Adipocyte (in vitro differentiated cells): ENCODE results near the gene ITGAD.

Source experiments
- DNase-seq: peaks from one replicate; pipeline ENCODE4 v3.0.0-alpha.2; 2015; ENCODE audit warnings: low read depth
- H3K27me3 ChIP-seq: replicated peaks from 2 replicates; pipeline ENCODE4 v1.7.0; 2013; ENCODE audit warnings: mild to moderate bottlenecking, low read length, moderate library complexity; ENCODE audit not compliant: control insufficient read depth, insufficient read depth
- H3K36me3 ChIP-seq: 2 replicates; pipeline ENCODE4 v1.7.0; 2013; ENCODE audit warnings: low read length, mild to moderate bottlenecking, moderate library complexity; ENCODE audit not compliant: control insufficient read depth, insufficient read depth, severe bottlenecking
- H3K4me1 ChIP-seq: 2 replicates; pipeline ENCODE4 v1.7.0; 2013; ENCODE audit warnings: mild to moderate bottlenecking, low read length, moderate library complexity; ENCODE audit not compliant: control insufficient read depth, insufficient read depth
- H3K4me3 ChIP-seq: 2 replicates; pipeline ENCODE4 v1.7.0; 2013; ENCODE audit warnings: mild to moderate bottlenecking, low read length, moderate library complexity
- H3K9ac ChIP-seq: 2 replicates; pipeline ENCODE4 v1.7.0; 2013; ENCODE audit warnings: mild to moderate bottlenecking, low read length, moderate library complexity
- H3K9me3 ChIP-seq: 2 replicates; pipeline ENCODE4 v1.7.0; 2013; ENCODE audit warnings: mild to moderate bottlenecking, low read length, moderate library complexity; ENCODE audit not compliant: control insufficient read depth

Gene ITGAD

DNA sequence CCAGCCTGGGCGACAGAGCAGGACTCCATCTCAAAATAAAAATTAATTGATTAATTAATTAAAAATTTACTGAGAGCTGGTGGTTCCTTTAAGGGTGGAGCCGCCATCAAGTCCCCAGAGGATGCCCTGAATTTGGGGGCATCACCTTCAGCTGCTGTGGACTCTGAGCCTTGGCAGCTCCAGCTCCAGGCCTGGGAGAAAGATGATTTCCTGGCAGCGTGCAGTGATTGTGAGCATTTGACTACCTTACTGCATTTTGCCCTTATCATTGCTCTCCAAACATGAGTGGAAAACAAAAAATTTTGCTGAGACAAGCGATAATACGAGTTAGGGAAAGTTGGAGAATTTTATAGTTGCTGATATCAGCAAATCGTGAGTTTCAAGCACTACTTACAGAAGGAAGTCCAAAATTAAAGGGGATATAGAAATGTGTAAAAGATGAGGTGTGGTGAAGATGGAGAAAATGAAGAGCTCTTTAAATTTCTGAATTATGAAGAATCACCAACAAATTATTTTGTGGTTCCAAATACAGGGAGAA lies 2.6 kb upstream of the ITGAD start:
- no peak overlapping the region for H3K9ac ChIP-seq

DNA sequence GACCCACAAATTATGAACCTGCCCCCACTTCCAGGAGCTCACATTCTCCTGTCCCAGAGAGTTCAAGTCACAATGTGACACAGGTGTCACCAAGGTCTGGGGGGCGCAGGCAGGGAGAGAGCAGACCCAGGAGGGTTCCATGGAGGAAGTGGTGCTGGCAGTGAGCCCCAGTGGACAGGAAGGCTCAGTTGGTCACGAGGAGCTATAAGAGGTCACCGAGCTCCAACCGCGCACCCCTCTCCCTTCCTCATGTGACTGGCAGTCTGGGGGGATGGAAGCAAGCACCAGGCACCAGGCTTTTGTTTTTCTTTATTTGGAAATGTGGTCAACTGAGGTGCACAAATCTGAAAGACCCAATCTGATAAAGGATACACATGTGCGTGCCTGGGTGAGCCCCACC lies 2.5 kb downstream of the ITGAD start:
- Histone ChIP-seq H3K4me3 (no peak overlapping the region), H3K27me3 (peaks cover 7% of the 10 kb centered on the region), H3K9me3 (peaks cover 8% of the 10 kb centered on the region), H3K36me3 (no peaks in the 10 kb centered on the region), H3K9ac (no peak overlapping the region), H3K4me1 (no peaks in the 10 kb centered on the region)
- DNase-seq, result no peak

More for the DNA sequence above, 2.6 kb upstream of the ITGAD start:
- H3K4me1 ChIP-seq, result peaks cover 5% of the 10 kb centered on the region
- no peak for DNase-seq
- peaks cover 28% of the 10 kb centered on the region for H3K27me3 ChIP-seq
- no peaks in the 10 kb centered on the region for H3K9me3 ChIP-seq
- no peak overlapping the region for H3K4me3 ChIP-seq
- H3K36me3 ChIP-seq, result no peaks in the 10 kb centered on the region

DNA sequence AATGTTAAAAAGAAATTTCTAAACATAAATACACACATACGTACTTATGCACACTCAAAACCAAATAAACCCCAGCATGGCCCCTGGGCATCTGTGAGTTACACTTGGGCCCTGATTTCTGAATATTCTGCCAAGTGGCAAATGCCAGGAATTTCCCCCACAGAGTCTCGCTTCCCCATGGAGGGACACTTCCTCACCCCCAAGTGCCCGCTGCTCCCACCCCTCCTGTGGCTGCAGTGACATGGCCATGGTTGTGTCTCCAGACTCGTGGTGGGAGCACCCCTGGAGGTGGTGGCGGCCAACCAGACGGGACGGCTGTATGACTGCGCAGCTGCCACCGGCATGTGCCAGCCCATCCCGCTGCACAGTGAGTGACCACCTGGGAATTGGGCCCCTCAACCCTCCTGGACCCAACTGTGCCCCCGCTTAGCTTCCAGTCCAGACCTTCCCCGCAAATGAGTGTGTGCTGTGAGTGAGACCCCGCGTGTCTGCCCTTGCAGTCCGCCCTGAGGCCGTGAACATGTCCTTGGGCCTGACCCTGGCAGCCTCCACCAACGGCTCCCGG lies 4.0 kb downstream of the ITGAD start:
- peaks cover 4% of the 10 kb centered on the region for H3K27me3 ChIP-seq
- no peak for DNase-seq
- no peaks in the 10 kb centered on the region for H3K4me1 ChIP-seq
- H3K9me3 ChIP-seq, result peaks cover 8% of the 10 kb centered on the region
- H3K36me3 ChIP-seq, result no peaks in the 10 kb centered on the region
- no peak overlapping the region for H3K4me3 ChIP-seq
- no peak overlapping the region for H3K9ac ChIP-seq

DNA sequence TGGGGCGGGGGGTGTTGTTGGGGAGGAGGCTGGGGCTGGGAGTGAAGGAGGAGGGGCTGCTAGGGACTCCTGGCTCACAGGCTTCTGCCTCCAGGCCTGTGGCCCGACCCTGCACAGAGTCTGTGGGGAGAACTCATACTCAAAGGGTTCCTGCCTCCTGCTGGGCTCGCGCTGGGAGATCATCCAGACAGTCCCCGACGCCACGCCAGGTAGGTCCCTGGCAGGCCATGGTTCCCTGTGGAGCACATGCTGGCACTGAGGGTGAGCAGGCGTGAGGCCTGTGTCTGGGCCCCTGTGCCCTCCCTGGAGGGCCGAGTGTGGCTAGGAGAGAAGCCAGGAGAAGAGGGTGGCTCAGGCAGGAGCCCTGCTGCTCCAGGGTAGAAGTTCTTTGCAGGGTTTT lies 4.6 kb downstream of the ITGAD start:
- Histone ChIP-seq H3K9ac (no peak overlapping the region), H3K4me1 (no peaks in the 10 kb centered on the region), H3K9me3 (peaks cover 8% of the 10 kb centered on the region), H3K4me3 (no peak overlapping the region), H3K36me3 (no peaks in the 10 kb centered on the region), H3K27me3 (peaks cover 2% of the 10 kb centered on the region)
- no peak for DNase-seq

DNA sequence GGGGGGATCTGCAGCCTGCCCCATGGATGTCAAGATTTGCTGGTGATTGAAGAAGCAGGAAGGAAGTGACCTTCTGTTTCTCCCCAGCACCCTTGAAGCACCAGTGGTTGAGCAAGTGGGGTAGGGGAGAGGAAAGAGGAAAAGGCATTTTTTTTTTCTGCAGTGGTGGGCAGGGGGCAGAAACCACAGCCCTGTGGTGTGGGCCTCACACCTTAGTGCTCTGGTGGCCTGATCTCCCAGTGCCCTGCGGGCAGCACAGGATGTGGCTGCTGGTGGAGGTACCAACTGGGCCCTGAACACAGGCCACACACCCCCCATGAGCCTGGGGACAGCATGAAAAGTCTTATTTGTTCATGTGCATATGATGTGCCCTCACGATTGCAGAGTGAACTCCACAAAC lies 7.1 kb downstream of the ITGAD start:
- DNase-seq, result no peak
- H3K4me1 ChIP-seq, result peaks cover 3% of the 10 kb centered on the region
- no peak overlapping the region for H3K4me3 ChIP-seq
- no peaks in the 10 kb centered on the region for H3K36me3 ChIP-seq
- no peak overlapping the region for H3K9ac ChIP-seq
- peaks cover 8% of the 10 kb centered on the region for H3K9me3 ChIP-seq
- H3K27me3 ChIP-seq, result no peaks in the 10 kb centered on the region

DNA sequence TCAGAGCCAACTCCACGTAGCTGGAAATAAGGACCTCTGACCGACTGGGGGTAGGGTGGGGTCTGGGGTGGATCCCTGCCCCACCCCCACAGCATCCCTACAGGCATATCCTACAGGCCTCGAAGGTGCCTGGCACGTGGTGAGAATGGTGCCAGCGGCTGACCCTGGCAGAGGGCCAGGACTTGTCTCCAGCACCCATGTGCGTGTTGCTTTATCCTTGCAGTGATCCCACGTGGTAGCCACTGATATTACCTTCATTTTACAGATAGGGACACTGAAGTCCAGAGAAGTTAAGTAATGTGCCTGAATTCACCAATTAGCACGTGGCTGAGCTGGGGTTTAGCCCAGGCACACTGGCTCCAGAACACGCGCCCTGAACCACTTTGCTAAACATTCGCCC lies 8.3 kb downstream of the ITGAD start:
- Histone ChIP-seq H3K4me3 (no peak overlapping the region), H3K27me3 (no peaks in the 10 kb centered on the region), H3K36me3 (no peaks in the 10 kb centered on the region), H3K9me3 (peaks cover 8% of the 10 kb centered on the region), H3K9ac (no peak overlapping the region), H3K4me1 (peaks cover 3% of the 10 kb centered on the region)
- no peak for DNase-seq

DNA sequence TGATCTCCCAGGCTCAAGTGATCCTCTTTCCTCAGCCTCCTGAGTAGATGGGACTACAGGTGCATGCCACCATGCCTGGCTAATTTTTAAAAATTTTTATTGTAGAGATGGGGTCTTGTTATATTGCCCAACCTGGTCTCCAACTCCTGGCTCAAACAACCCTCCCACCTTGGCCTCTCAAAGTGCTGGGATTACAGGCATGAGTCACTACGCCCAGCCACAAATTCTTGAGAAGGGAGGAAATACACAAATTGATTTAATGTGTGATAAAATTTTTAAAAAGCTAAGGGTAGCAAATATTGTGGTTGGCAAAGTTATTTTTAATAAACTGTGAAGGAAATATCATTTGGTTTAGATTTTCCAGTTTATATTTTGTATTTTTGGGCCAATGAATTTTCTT lies 9.6 kb downstream of the ITGAD start:
- Histone ChIP-seq H3K36me3 (no peaks in the 10 kb centered on the region), H3K27me3 (no peaks in the 10 kb centered on the region), H3K9ac (no peak overlapping the region), H3K4me3 (no peak overlapping the region), H3K9me3 (peaks cover 8% of the 10 kb centered on the region), H3K4me1 (peaks cover 3% of the 10 kb centered on the region)
- peak; percentile 46 for DNase-seq

DNA sequence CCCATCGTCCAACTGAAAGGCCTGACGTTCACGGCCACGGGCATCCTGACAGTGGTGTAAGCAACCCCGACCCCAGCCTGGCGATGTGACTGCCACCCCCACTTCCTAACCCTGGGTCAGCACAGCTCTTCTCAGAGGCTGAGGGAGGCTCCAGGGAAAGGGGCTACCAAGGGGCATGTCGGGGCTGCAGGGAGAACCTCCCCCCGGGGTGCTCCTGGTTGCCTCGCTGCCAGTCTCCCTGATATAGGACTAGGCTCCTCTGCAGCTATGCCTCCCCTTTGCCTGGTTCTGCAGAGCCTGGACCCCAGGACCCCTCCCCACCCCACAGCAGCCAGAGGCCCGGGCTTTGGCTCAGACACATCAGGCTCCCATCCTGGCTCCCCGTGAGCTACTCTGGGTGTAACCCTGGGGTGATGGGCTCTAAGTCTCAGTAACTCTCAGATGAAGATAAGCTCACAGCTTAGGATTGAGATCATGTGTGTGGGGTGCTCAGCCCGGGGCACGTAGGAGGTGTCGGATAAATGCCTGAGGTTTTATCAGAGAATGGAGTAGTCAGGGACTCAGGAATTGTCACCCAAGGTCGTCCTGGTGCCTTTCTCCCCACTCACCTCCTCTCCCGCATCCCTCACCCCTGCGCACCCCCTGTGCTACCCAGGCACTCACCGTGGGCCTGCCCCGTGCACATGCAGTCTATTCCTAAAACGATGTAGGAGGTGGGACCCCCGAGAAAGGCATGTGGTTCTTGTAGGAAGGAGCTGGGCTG lies 10.6 kb downstream of the ITGAD start:
- H3K4me1 ChIP-seq, result peaks cover 3% of the 10 kb centered on the region
- H3K36me3 ChIP-seq, result no peaks in the 10 kb centered on the region
- no peak for DNase-seq
- H3K4me3 ChIP-seq, result peak overlapping the region; percentile 82
- H3K9me3 ChIP-seq, result peaks cover 8% of the 10 kb centered on the region
- H3K9ac ChIP-seq, result peak overlapping the region; percentile 79
- H3K27me3 ChIP-seq, result peaks cover 7% of the 10 kb centered on the region

DNA sequence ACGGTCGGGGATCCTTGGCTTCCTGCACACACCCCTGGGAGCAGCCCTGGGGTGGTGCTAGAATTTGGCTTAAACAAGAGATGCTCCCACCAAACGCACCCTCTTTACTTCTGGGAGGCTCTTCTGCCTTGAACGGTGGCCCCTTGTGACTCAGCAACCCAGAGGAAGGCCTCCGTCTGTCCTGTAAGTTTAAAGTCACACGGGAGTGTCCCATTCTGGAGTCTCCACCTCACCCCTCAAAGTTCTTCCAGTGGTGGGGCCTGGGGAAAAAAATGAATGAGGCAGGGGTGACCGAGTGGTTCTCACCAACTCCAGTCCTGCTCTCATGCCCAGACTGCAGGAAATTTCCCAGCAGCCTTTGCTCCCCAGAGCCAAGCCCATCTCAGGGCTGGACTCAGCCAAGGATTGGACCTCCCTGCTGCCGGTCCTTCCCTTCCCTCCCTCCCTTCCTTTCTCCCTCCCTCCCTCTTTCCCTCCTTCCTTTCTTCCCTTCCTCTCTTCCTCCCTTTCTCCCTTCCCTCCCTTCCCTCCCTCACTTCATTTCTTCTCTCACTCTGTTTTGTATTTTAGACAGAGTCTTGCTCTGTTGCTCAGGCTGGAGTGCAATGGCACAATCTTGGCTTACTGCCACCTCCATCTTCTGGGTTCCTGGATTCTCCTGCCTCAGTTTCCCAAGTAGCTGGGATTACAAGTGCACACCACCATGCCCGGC lies 11.4 kb downstream of the ITGAD start:
- Histone ChIP-seq H3K9me3 (peaks cover 6% of the 10 kb centered on the region), H3K36me3 (no peaks in the 10 kb centered on the region), H3K27me3 (peaks cover 7% of the 10 kb centered on the region), H3K4me1 (peaks cover 3% of the 10 kb centered on the region), H3K4me3 (peak overlapping the region; percentile 82), H3K9ac (peak overlapping the region; percentile 79)
- peak; percentile 23 for DNase-seq

DNA sequence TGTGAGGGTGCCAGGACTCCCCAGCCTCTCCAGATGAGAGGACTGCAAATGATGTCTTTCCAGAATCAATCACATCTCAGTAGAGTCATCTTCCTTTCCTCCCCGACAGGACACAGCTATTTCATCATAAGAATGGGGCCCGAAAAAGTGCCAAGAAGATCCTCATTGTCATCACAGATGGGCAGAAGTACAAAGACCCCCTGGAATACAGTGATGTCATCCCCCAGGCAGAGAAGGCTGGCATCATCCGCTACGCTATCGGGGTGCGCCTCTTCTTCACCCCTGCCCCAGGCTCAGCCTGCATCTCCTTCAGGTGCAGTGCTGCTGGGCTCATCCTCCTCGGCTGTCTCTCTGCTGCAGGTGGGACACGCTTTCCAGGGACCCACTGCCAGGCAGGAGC lies 14.3 kb downstream of the ITGAD start:
- H3K9ac ChIP-seq, result no peak overlapping the region
- H3K4me1 ChIP-seq, result peaks cover 3% of the 10 kb centered on the region
- H3K36me3 ChIP-seq, result no peaks in the 10 kb centered on the region
- no peaks in the 10 kb centered on the region for H3K9me3 ChIP-seq
- peaks cover 7% of the 10 kb centered on the region for H3K27me3 ChIP-seq
- DNase-seq, result no peak
- no peak overlapping the region for H3K4me3 ChIP-seq

DNA sequence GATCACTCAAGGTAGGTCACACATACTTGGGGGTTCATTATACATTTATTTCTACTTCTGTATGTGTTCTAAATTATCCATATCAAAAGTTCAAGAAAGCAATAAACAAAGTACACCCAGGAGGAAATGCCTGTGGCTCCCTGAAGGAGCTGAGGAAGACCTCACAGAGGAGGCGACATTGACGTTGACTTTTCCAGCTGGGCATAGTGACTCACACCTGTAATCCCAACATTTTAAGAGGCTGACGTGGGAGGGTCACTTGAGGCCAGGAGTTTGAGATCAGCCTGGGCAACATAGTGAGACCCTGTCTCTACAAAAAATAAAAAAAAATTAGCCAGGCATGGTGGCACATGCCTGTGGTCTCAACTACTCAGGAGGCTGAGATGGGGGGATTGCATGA lies 16.3 kb downstream of the ITGAD start:
- Histone ChIP-seq H3K9ac (no peak overlapping the region), H3K9me3 (no peaks in the 10 kb centered on the region), H3K27me3 (peaks cover 15% of the 10 kb centered on the region), H3K4me3 (no peak overlapping the region), H3K4me1 (no peaks in the 10 kb centered on the region), H3K36me3 (no peaks in the 10 kb centered on the region)
- peak; percentile 4 for DNase-seq
